K562 (cell line): ENCODE data around the gene S100A8. TPM values are rescaled to one million over a fixed set of nuclear protein-coding genes. Genes with fewer than 3 reads are reported as not detected.
A peak's percentile ranks its signal among the peaks of the same experiment; 100 is the strongest.

Experiments
- CEBPZ ChIP-seq: fragments of 150-350 bp; IDR thresholded peaks from 2 replicates; pipeline ENCODE4 v1.6.1; 2014; ENCODE audit warnings: low read depth, mild to moderate bottlenecking, low read length, borderline replicate concordance
- CREBBP ChIP-seq: IDR thresholded peaks from one replicate; pipeline ENCODE4 v1.6.1; 2012; ENCODE audit warnings: low read depth, mild to moderate bottlenecking, control low read depth, inconsistent platforms, low read length
- ETS2 ChIP-seq: IDR thresholded peaks from 2 replicates; pipeline ENCODE4 v1.6.1; 2016; ENCODE audit warnings: borderline replicate concordance, missing genetic modification characterization, mild to moderate bottlenecking, moderate library complexity, missing compliant biosample characterization; ENCODE audit not compliant: poor library complexity, severe bottlenecking
- HNRNPH1 ChIP-seq: fragments of 200-400 bp; formaldehyde crosslinking; optimal IDR thresholded peaks from 2 replicates; pipeline ENCODE3; 2017; ENCODE audit warnings: low read depth, mild to moderate bottlenecking, low read length, moderate library complexity
- IFI16 ChIP-seq: fragments of 250-450 bp; sonication (Bioruptor Pico); IDR thresholded peaks from 2 replicates; pipeline ENCODE4 v2.1.2; 2022; ENCODE audit warnings: mild to moderate bottlenecking, inconsistent platforms
- MAFF ChIP-seq: IDR thresholded peaks from 2 replicates; pipeline ENCODE4 v1.6.1; 2012; ENCODE audit warnings: low read length, improper control_type of control experiment
- POLR2AphosphoS2 ChIP-seq: IDR thresholded peaks from 2 replicates; pipeline ENCODE4 v1.6.1; 2012; ENCODE audit warnings: low read length, improper control_type of control experiment
- SMARCA4 ChIP-seq: fragments of 450-650 bp; IDR thresholded peaks from 2 replicates; pipeline ENCODE4 v1.6.1; 2016
- ZBTB2 ChIP-seq: fragments of 450-650 bp; IDR thresholded peaks from 2 replicates; pipeline ENCODE4 v1.6.1; 2016; ENCODE audit warnings: antibody characterized with exemption
- ZEB2 ChIP-seq: fragments of 450-650 bp; IDR thresholded peaks from 2 replicates; pipeline ENCODE4 v1.6.1; 2016
- ZNF224 ChIP-seq: sonication (generic); formaldehyde crosslinking; IDR thresholded peaks from 2 replicates; pipeline ENCODE4 v1.8.0; 2022; ENCODE audit warnings: mild to moderate bottlenecking, missing genetic modification reagents
- ZNF707 ChIP-seq: fragments of 250-450 bp; sonication (Bioruptor Pico); conservative IDR thresholded peaks from 2 replicates; pipeline ENCODE4 v1.8.0; 2022; ENCODE audit warnings: inconsistent platforms, mild to moderate bottlenecking, moderate library complexity
- polyA plus RNA-seq, 8 experiments: library from polyadenylated mRNA; depleted of rRNA in 4 of 8; stranded (reverse) in 5 of 8; unstranded in 3 of 8; fragments of >200 nt; fragmentation: Nextera tagmentation in 2 of 8; fragmentation: Illumina TruSeq in 1 of 8; extraction: Ambion mirVana in 2 of 8; extraction: Trizol in 1 of 8; gene quantifications; 2 replicates each; pipeline versions ENCODE4 v1.2.1 to v1.2.3, GENCODE V29; 2011 to 2014; ENCODE audit warnings: inconsistent platforms in 1 of 8, missing spikeins in 1 of 8
- total RNA-seq, 7 experiments: library from RNA; depleted of rRNA in 6 of 7; stranded (reverse); fragments of >200 nt in 6 of 7; fragmentation: Illumina TruSeq in 2 of 7; extraction: Trizol in 2 of 7; gene quantifications; 2 replicates each; pipeline versions ENCODE4 v1.2.1 to v1.2.3, GENCODE V29; 2011 to 2021; ENCODE audit warnings: low replicate concordance in 1 of 7
- TF ChIP-seq, protein P1 (sequence below): sonication (generic); formaldehyde crosslinking; IDR thresholded peaks from 2 replicates; pipeline ENCODE4 v1.8.1; 2023; ENCODE audit warnings: mild to moderate bottlenecking, missing genetic modification reagents, moderate library complexity
- TF ChIP-seq, protein P2 (sequence below): fragments of 450-650 bp; formaldehyde crosslinking; IDR thresholded peaks from 2 replicates; pipeline ENCODE4 v1.4.0; 2022; ENCODE audit warnings: missing genetic modification characterization
- TF ChIP-seq, protein P3 (sequence below): fragments of 250-450 bp; sonication (Bioruptor Pico); IDR thresholded peaks from 2 replicates; pipeline ENCODE4 v1.5.1; 2021; ENCODE audit warnings: mild to moderate bottlenecking
- TF ChIP-seq, protein P4 (sequence below): fragments of 250-450 bp; sonication (Bioruptor Pico); IDR thresholded peaks from 2 replicates; pipeline ENCODE4 v1.8.0; 2021; ENCODE audit warnings: moderate library complexity, mild to moderate bottlenecking, inconsistent platforms

The S100A8 gene
- total and polyA plus RNA-seq, 9 of the 15 experiments (the other 6 are each of a cell fraction or from before 2014, with no cell fraction given), result 0.15 to 0.60 TPM; not detected in 7

GRCh38 chr1:153432874-153433681 lies 42.2 kb upstream of the S100A8 start (continued):
- TF ChIP-seq CEBPZ (no peak), IFI16 (CRISPR knock-in tag) (no peak), ZNF224 (CRISPR knock-in tag) (no peak), POLR2AphosphoS2 (no peak), SMARCA4 (peak; percentile 95), ZEB2 (peak; percentile 70), ETS2 (tag) (no peak), ZBTB2 (peak; percentile 61; the same call in 1 of the 2 replicates), HNRNPH1 (no peak), CREBBP (no peak), MAFF (no peak), ZNF707 (no peak)
- TF ChIP-seq, protein P1, sequence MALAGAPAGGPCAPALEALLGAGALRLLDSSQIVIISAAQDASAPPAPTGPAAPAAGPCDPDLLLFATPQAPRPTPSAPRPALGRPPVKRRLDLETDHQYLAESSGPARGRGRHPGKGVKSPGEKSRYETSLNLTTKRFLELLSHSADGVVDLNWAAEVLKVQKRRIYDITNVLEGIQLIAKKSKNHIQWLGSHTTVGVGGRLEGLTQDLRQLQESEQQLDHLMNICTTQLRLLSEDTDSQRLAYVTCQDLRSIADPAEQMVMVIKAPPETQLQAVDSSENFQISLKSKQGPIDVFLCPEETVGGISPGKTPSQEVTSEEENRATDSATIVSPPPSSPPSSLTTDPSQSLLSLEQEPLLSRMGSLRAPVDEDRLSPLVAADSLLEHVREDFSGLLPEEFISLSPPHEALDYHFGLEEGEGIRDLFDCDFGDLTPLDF (CRISPR knock-in tag), result no peak
- TF ChIP-seq, protein P2, sequence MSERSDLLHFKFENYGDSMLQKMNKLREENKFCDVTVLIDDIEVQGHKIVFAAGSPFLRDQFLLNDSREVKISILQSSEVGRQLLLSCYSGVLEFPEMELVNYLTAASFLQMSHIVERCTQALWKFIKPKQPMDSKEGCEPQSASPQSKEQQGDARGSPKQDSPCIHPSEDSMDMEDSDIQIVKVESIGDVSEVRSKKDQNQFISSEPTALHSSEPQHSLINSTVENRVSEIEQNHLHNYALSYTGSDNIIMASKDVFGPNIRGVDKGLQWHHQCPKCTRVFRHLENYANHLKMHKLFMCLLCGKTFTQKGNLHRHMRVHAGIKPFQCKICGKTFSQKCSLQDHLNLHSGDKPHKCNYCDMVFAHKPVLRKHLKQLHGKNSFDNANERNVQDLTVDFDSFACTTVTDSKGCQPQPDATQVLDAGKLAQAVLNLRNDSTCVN (CRISPR knock-in tag), result no peak
- TF ChIP-seq, protein P3, sequence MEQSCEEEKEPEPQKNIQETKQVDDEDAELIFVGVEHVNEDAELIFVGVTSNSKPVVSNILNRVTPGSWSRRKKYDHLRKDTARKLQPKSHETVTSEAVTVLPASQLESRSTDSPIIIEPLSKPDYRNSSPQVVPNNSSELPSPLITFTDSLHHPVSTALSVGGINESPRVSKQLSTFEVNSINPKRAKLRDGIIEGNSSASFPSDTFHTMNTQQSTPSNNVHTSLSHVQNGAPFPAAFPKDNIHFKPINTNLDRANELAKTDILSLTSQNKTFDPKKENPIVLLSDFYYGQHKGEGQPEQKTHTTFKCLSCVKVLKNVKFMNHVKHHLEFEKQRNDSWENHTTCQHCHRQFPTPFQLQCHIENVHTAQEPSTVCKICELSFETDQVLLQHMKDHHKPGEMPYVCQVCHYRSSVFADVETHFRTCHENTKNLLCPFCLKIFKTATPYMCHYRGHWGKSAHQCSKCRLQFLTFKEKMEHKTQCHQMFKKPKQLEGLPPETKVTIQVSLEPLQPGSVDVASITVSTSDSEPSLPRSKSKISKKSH (CRISPR knock-in tag), result no peak
- TF ChIP-seq, protein P4, sequence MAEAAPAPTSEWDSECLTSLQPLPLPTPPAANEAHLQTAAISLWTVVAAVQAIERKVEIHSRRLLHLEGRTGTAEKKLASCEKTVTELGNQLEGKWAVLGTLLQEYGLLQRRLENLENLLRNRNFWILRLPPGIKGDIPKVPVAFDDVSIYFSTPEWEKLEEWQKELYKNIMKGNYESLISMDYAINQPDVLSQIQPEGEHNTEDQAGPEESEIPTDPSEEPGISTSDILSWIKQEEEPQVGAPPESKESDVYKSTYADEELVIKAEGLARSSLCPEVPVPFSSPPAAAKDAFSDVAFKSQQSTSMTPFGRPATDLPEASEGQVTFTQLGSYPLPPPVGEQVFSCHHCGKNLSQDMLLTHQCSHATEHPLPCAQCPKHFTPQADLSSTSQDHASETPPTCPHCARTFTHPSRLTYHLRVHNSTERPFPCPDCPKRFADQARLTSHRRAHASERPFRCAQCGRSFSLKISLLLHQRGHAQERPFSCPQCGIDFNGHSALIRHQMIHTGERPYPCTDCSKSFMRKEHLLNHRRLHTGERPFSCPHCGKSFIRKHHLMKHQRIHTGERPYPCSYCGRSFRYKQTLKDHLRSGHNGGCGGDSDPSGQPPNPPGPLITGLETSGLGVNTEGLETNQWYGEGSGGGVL, result no peak
